Mesothelial cell of epicardium (in vitro differentiated cells): ENCODE results near the gene GRK3. TPM values are rescaled to one million over a fixed set of nuclear protein-coding genes. Genes with fewer than 3 reads are reported as not detected.

Experiments used
- DNase-seq, 2 experiments: peaks; one replicate each; pipeline ENCODE4 v3.0.0; 2021; ENCODE audit warnings: low spot score in 2 of 2; ENCODE audit not compliant: unreplicated experiment in 2 of 2
- H3K27ac Mint-ChIP-seq: 2 replicates; pipeline ENCODE4 v1.8.0; 2021; ENCODE audit warnings: mixed read lengths
- H3K27me3 Mint-ChIP-seq: 2 replicates; pipeline ENCODE4 v1.8.0; 2021; ENCODE audit warnings: low read depth, mixed read lengths
- H3K36me3 Mint-ChIP-seq: 2 replicates; pipeline ENCODE4 v1.8.0; 2021; ENCODE audit warnings: mixed read lengths
- H3K4me1 Mint-ChIP-seq: 2 replicates; pipeline ENCODE4 v1.8.0; 2021; ENCODE audit warnings: mixed read lengths
- H3K4me3 Mint-ChIP-seq: 2 replicates; pipeline ENCODE4 v1.8.0; 2021; ENCODE audit warnings: mild to moderate bottlenecking, moderate library complexity, mixed read lengths
- H3K9me3 Mint-ChIP-seq: 2 replicates; pipeline ENCODE4 v1.8.0; 2021; ENCODE audit warnings: mixed read lengths
- total RNA-seq: library from RNA; stranded (reverse); gene quantifications from 3 replicates; pipeline ENCODE4 v1.2.1, GENCODE V29; 2021
- TF ChIP-seq, protein P1 (sequence below): fragments of 200-600 bp; sonication (generic); IDR thresholded peaks from one replicate; pipeline ENCODE4 v1.5.0; 2021; ENCODE audit warnings: antibody characterized with exemption; ENCODE audit not compliant: unreplicated experiment

The GRK3 gene
- total RNA-seq, 1 donor from 2014 or later, result 13.8 TPM

DNA sequence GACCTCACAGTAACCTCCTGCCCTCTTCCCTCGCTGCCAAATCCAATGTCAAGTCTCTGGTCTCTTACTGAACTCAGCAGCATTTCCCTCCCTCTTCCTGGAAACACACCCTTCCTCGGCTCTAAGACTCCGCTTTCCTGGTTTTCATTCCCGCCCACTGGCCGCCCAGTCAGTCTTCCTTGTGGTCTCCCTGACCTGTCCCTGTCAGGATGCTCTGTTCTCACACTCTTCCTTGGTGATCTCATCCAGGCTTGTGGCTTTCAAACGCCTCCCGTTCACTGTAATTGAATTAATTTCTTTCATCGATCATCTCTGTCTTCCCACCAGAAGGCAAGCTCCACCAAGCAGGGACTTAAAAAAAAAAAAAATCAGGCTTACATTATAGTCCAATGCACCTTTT lies 211.1 kb downstream of the GRK3 start:
- no peak overlapping the region for H3K4me3 Mint-ChIP-seq
- DNase-seq, result no peak
- H3K9me3 Mint-ChIP-seq, result no peaks in the 10 kb centered on the region
- peaks cover under 1% of the 10 kb centered on the region for H3K4me1 Mint-ChIP-seq
- no peaks in the 10 kb centered on the region for H3K36me3 Mint-ChIP-seq
- no peak overlapping the region for H3K27ac Mint-ChIP-seq
- peaks cover 18% of the 10 kb centered on the region for H3K27me3 Mint-ChIP-seq
- TF ChIP-seq, protein P1, sequence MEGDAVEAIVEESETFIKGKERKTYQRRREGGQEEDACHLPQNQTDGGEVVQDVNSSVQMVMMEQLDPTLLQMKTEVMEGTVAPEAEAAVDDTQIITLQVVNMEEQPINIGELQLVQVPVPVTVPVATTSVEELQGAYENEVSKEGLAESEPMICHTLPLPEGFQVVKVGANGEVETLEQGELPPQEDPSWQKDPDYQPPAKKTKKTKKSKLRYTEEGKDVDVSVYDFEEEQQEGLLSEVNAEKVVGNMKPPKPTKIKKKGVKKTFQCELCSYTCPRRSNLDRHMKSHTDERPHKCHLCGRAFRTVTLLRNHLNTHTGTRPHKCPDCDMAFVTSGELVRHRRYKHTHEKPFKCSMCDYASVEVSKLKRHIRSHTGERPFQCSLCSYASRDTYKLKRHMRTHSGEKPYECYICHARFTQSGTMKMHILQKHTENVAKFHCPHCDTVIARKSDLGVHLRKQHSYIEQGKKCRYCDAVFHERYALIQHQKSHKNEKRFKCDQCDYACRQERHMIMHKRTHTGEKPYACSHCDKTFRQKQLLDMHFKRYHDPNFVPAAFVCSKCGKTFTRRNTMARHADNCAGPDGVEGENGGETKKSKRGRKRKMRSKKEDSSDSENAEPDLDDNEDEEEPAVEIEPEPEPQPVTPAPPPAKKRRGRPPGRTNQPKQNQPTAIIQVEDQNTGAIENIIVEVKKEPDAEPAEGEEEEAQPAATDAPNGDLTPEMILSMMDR, result no peak

DNA sequence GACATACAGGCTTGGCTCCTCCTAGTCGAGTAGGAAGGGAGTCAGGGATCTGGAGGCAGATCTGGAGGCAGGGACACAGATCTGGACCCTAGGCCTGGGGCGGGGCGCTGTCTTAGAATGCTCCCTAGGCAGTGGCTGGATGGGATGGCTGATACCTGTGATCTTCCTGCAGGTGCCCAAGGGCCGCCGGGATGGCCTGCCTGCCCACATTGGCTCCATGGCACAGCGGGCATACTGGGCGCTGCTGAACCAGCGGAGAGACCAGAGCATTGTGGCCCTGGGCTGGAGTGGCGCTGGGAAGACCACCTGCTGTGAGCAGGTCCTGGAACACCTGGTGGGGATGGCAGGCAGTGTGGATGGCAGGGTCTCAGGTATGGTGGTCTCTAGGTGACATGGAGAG lies 212.9 kb downstream of the GRK3 start:
- no peak overlapping the region for H3K4me3 Mint-ChIP-seq
- DNase-seq, result no peak
- TF ChIP-seq, protein P1, result no peak
- H3K27ac Mint-ChIP-seq, result no peak overlapping the region
- peaks cover 21% of the 10 kb centered on the region for H3K27me3 Mint-ChIP-seq
- H3K4me1 Mint-ChIP-seq, result peaks cover 4% of the 10 kb centered on the region
- H3K9me3 Mint-ChIP-seq, result no peaks in the 10 kb centered on the region
- no peaks in the 10 kb centered on the region for H3K36me3 Mint-ChIP-seq

DNA sequence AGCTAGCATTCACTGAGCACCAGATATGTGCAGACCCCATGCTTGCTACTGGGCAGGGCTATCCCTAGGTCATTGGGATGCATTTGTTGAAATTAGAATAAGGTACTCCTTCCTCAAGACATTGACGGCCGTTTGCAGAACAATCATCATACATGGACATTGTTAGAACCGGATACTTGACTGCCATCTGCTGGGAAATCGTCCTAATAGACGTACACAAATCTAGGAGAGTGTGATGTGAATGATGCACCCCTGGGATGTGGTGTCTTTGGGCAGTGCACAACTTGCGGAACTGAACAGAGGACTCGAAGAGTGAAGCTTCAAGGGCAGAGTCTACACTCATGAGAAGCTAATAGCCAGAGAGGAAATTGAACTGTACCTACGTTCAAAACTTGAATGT lies 213.4 kb downstream of the GRK3 start:
- Mint-ChIP-seq H3K36me3 (no peaks in the 10 kb centered on the region), H3K4me1 (peaks cover 4% of the 10 kb centered on the region), H3K27ac (no peak overlapping the region), H3K9me3 (no peaks in the 10 kb centered on the region), H3K4me3 (no peak overlapping the region), H3K27me3 (peaks cover 18% of the 10 kb centered on the region)
- DNase-seq, result no peak
- TF ChIP-seq, protein P1, result no peak

Other genes starting within 250 kb of the GRK3 start
- 0.04 to 0.09 TPM (median 0.07 TPM) in 3 replicates for gene MYO18B, start 177.5 kb downstream of the GRK3 start, total RNA-seq